Iris pigment epithelial cell (primary cell): Measurements from ENCODE around the gene SFPQ.
"Not testable (repeated sequence)": the region's sequence is repeated elsewhere in the genome, so short reads cannot be mapped to it uniquely, and the experiment has no call there.

Source experiments
- DNase-seq: peaks from one replicate; pipeline ENCODE4 v3.0.0-alpha.2; 2011; ENCODE audit warnings: low read depth

Gene SFPQ

GRCh38 chr1:35143737-35144508, 49.0 kb downstream of the SFPQ start:
- DNase-seq: no peak

DNA sequence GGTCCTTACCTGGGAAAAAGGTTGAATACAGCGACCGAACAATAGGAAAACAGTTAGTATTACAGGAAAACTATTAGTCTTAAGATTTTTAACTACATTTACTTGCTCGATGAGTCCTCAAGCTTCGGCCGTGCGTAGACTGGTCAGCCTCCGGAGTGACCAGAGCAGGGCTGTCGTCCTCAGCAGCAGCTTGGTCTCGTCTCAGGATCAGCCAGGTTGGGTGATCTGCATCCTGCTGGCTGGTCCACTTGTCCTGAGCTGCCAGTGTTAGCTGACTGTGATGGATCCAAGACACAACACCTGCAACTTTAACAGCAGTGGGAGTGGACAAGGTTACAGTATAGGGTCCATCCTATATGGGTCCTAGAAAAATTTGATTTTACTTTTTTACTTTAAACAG, 50.2 kb downstream of the SFPQ start:
- DNase-seq: not testable (repeated sequence)

GRCh38 chr1:35142294-35142693, 50.7 kb downstream of the SFPQ start:
- not testable (repeated sequence) for DNase-seq

DNA sequence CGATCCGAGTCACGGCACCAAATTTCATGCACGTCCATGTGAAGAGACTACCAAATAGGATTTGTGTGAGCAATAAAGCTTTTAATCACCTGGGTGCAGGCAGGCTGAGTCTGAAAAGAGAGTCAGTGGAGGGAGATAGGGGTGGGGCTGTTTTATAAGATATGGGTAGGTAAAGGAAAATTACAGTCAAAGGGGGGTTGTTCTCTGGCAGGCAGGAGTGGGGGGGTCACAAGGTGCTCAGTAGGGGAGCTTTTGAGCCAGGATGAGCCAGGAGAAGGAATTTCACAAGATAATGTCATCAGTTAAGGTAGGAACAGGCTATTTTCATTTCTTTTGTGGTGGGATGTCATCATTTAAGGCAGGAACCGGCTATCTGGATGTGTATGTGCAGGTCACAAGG, 55.4 kb downstream of the SFPQ start:
- not testable (repeated sequence) for DNase-seq

GRCh38 chr1:35136780-35137179, 56.2 kb downstream of the SFPQ start:
- DNase-seq: no peak
